Subcutaneous adipose tissue (tissue), 4 donors: Measurements from ENCODE around the gene PPP2R1A. TPM values are rescaled to one million over a fixed set of nuclear protein-coding genes. Genes with fewer than 3 reads are reported as not detected.

Source experiments
- total RNA-seq, 4 donors: library from RNA; depleted of rRNA; stranded (reverse); fragments of >200 nt; gene quantifications; one replicate each; pipeline ENCODE4 v1.1.0, GENCODE V29; 2016
- TF ChIP-seq, protein P1 (sequence below): fragments of 450-650 bp; IDR thresholded peaks from one replicate; pipeline ENCODE4 v1.5.1; 2016; ENCODE audit warnings: low read depth, mild to moderate bottlenecking, control low read depth, antibody characterized with exemption, moderate library complexity

PPP2R1A gene
- total RNA-seq, 4 donors from 2014 or later = 113 to 186 (median 127) TPM

DNA sequence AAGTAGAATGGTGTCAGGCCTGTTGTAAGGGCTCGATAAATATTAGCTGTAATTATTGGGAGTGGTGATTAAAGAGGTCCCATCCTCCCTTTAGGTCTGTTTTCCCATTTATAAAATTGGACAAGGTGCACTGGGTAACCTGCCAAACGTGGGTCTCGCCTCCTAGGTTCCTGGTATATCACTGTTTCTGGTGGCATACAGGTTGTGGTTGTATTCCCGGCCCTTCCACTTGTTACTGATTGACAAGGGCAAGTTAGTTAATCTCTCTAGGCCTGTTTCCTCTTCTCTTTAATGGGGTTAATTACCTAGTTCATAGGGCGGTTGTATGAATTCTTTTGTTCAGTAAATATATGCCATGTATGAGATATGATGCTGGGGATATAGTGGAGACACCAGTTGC lies 1.5 kb downstream of the PPP2R1A start:
- TF ChIP-seq, protein P1, sequence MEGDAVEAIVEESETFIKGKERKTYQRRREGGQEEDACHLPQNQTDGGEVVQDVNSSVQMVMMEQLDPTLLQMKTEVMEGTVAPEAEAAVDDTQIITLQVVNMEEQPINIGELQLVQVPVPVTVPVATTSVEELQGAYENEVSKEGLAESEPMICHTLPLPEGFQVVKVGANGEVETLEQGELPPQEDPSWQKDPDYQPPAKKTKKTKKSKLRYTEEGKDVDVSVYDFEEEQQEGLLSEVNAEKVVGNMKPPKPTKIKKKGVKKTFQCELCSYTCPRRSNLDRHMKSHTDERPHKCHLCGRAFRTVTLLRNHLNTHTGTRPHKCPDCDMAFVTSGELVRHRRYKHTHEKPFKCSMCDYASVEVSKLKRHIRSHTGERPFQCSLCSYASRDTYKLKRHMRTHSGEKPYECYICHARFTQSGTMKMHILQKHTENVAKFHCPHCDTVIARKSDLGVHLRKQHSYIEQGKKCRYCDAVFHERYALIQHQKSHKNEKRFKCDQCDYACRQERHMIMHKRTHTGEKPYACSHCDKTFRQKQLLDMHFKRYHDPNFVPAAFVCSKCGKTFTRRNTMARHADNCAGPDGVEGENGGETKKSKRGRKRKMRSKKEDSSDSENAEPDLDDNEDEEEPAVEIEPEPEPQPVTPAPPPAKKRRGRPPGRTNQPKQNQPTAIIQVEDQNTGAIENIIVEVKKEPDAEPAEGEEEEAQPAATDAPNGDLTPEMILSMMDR = no peak

DNA sequence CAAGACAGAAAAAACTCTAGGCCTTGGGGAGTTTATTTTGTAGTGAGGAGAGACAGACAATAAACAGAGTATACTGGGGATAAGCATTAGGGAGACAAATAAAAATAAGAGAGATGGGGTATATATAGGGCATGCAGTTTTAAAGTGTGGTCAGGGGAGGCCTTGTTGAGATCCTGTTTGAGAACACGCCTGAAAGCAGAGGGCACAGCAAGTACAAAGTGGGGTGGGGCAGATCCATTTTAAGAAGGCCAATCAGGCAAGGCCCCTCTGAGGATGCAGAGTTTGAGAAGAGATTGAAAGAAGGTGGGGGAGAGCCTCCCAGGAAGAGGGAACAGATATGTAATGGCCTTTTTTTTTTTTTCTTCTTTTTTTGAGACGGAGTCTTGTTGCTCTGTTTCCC lies 2.1 kb downstream of the PPP2R1A start:
- TF ChIP-seq, protein P1 = no peak

DNA sequence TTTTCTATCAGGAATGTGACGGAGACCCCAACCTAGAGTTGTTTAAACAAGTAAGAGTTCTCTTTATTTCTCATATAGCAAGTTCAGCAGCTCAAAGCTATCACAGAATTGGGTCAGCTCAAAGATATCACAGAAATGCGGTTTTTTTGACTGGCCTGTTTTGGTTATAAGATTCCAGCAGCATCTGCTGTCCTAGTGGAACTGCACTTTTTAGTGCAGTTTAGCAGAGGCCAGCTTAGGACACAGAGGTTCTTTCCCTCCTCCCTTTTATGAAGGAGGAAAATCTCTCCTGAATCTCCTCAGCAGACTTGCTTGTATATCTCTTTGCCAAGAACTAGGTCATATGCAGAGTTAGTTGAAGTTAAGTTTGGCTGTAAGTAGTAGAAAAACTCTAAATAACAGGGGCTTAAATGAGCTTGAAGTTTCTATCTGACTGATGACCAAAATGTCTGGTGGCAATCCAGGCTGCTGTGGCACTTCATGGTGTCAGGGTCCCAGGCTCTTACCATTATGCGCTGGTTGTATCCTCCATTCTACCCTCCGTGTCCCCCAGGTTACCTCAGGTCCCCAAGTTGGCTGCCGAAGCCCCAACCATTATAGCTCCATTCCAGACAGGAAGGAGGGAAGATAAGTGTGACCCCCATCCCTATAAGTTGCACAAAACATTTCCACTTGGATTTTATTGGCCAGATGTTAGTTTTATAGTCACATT lies 6.6 kb downstream of the PPP2R1A start:
- TF ChIP-seq, protein P1 = no peak

DNA sequence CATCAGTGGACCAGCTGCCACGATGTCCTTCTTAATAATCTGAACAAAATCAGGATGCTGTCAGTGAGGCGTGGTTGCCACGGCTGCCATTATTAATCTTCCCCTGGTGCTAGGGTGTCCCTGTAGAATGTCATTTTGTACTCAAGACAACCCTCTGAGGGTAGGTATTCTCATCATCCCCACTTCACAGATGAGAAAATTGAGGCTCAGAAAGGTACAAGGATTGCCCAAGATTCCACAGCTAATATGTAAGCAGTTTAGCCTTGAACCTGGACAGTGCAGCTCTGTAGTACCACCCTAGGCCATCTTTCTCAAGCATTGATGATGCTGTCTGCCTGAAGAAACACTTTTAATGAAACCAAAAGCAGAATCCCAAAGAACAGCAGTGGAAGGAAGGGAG lies 8.1 kb downstream of the PPP2R1A start:
- TF ChIP-seq, protein P1 = no peak

DNA sequence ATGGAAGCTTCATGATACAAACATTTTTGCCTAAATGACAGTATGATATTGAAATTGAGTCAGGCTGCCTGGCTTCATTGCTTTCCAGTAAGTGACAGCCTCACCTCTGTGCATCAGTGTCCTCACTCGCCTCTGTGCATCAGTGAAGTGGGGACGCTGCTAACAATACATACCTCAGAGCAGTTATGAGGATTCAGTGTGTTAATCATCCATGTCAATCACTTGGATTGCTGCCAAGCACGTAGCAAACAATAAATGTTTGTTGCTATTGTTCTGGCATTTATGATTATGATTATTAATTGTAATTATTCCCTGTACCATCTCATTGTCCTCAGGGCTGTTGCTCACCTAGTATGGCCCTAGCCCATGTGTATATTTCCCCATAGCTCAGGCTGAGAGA lies 8.8 kb downstream of the PPP2R1A start:
- TF ChIP-seq, protein P1 = no peak

DNA sequence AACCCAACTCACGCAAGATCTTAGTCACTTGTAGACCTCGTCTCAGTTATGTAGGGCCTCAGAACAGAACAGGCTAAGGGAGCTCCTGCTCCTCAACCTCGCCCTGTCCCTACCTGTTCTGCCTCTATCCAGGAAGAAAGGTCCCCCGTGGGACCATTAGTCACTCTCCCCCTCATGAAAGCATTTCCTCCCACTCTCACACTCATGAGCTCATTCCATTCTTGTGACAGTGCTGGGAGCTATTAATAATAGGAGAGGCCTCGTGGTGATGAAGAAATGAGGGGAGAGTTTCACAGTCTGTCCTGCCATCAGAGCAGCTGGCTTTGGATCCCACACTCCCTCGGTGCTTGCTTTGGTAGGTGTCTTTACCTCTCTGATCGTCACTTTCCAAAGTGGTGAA lies 10.2 kb downstream of the PPP2R1A start:
- TF ChIP-seq, protein P1 = no peak

DNA sequence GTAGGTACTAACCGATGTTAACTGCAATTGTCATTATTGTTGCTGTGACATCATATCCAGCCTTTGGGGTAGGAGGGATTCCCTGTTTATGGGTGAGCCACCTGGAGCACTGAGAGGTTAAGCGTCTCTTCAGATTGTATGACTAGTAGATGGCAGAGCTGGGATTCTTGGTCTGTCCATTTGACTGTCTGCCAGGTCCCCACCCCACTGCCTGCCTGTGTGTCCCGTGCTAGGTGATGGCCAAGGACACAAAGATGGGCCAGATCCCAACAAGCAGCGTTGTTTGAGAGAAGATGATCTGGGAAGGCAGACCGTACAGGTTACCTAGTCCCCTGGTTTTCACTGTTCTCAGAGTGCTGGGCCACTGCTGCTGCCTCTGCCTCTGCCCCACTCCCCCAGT lies 16.6 kb downstream of the PPP2R1A start:
- TF ChIP-seq, protein P1 = no peak
